HG03045 (cell line): ENCODE data around the gene TPRN.
A peak's percentile ranks its signal among the peaks of the same experiment; 100 is the strongest.

Source experiments
- ATAC-seq: cut with Tn5 transposase; IDR thresholded peaks from one replicate; pipeline ENCODE4 v1.9.1; 2021; ENCODE audit warnings: mild to moderate bottlenecking, moderate library complexity; ENCODE audit not compliant: unreplicated experiment

Gene TPRN

DNA sequence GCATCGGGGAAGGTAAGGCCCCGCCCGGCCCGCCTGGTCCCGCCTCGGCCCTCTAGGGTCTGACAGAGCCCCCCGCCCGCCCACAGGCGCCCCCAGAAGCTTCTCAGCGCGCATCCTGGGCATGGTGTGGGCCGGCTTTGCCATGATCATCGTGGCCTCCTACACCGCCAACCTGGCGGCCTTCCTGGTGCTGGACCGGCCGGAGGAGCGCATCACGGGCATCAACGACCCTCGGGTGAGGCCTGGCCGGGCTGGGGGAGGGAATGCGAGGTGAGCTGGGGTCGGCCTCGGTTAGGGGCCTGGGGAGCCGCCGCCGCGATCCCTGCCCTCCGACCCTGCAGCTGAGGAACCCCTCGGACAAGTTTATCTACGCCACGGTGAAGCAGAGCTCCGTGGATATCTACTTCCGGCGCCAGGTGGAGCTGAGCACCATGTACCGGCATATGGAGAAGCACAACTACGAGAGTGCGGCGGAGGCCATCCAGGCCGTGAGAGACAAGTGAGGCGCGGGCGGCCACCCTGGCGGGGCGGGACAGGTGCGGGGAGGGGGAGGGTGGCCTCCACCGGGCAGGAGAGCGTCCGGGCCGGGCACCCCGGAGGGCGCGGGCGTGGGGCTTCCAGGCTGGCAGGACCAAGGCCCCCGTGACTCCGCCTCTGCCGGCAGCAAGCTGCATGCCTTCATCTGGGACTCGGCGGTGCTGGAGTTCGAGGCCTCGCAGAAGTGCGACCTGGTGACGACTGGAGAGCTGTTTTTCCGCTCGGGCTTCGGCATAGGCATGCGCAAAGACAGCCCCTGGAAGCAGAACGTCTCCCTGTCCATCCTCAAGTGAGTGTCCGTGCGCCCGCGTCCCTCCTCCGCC is 37.8 kb downstream of the TPRN start:
- no peak for ATAC-seq

DNA sequence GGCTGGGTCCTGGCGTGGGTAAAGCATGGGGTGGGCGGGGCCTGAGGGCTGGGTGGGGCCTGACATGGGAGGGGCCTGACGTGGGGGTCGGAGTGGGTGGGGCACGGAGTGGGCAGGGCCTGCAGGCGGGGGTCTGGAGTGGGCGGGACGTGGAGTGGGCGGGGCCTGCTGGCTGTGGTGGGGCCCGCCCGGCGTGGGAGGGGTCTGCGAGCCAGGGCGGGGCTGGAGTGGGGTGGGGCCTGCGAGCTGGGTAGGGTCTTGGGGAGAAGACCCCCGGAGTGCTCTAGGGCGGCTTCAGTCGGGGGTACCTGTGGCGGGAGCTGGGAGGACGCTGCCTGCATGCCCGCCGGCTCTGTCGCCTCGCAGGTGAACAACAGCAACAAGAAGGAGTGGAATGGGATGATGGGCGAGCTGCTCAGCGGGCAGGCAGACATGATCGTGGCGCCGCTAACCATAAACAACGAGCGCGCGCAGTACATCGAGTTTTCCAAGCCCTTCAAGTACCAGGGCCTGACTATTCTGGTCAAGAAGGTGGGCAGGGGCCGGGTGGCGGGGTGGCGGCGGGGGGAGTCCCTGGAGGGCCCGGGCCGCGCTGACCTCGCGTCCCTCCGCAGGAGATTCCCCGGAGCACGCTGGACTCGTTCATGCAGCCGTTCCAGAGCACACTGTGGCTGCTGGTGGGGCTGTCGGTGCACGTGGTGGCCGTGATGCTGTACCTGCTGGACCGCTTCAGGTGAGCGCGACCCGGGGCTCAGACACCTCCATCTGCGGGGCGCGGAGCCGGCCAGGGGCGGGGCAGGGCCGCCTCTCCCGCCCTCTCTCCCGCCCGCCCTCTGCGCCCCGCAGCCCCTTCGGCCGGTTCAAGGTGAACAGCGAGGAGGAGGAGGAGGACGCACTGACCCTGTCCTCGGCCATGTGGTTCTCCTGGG is 38.7 kb downstream of the TPRN start:
- no peak for ATAC-seq

DNA sequence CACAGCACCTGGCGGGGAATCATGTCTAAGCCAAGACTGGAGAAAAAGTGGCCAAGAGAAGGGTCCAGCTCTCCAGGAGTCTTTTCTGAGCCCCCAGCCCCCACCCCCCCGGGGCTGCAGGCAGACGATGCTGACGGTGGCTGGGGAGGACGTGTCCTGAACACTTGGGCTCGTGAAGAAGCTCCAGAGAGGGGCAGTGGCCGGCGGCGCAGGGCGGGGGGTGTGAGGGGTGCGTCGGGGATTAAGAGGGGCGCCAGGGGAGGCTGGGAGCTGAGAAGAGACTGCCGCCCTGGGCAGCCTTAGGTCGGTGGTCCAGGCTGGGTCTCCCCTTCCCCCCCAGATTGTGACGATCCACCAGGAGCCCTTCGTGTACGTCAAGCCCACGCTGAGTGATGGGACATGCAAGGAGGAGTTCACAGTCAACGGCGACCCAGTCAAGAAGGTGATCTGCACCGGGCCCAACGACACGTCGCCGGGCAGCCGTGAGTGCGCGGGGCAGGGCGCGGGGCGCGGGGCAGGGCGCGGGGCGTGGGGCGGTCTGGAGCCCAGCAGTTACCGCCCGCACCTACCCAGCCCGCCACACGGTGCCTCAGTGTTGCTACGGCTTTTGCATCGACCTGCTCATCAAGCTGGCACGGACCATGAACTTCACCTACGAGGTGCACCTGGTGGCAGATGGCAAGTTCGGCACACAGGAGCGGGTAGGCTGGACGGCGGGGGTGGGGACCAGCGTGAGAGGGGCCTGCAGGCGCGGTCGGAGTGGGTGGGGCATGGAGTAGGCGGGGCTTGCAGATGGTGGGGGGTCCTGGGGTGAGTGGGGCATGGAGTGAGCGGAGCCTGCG is 39.6 kb downstream of the TPRN start:
- no peak for ATAC-seq

DNA sequence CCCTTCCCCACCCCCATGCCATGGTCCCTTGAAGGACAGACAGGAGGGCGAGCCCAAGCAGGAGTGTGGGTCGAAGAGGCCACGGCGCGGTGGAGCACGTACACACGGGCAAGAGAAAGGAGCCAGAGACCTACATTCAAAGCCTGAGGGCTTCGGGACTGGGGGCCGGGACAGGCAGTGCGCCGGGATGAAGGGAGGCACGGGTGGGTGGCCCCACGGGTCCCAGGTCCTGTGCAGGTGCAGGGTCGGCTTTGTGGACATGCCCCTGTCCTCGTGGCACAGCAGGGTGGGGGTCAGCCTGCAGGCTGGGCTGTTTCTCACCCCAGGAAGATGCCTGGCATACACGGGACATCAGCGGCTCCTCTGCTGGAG is 40.5 kb downstream of the TPRN start:
- ATAC-seq = no peak

DNA sequence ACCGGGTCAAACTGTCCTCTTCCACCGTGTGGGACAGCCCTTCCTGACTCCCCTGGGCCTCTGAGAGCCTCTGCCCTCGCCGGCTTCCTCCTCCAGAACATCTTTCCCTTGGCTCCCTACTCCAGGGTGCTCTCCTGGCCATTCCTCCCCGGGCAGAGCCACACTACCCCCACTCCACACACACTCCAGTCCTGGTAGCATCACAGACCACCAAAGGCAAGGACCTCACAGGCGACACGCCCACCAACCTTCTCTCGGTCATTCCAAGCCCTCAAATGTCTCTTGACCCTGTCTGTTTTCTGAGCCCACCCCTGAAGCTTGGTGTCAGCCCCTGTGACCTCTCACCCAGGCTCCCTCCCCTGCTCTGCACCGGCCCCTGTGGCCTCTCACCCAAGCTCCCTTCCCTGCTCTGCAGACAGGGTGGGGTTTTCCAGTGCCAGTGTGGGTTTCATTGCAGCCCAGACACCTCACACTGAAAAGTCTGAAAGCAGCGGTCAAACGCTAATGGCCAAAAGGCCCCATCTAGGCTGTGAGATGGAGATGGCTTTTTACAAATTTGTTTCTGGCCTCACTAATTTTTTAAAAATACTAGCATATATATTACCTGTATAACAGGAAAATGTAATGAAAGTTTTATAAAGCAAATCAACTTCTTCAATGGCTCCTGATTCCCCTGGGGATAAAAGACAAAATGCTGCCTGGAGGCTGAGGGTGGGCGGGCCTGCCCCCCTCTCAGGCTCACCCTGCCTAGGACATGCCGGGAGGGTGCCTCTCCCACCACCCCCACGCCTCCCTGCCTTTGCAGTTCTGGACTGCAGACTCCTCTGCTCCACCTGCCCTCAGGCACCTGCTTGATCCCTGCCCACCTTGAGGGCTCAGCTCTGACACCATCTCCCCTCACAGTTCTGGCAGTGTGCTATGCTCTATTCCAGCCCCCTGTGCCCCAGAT is 41.2 kb downstream of the TPRN start:
- no peak for ATAC-seq

DNA sequence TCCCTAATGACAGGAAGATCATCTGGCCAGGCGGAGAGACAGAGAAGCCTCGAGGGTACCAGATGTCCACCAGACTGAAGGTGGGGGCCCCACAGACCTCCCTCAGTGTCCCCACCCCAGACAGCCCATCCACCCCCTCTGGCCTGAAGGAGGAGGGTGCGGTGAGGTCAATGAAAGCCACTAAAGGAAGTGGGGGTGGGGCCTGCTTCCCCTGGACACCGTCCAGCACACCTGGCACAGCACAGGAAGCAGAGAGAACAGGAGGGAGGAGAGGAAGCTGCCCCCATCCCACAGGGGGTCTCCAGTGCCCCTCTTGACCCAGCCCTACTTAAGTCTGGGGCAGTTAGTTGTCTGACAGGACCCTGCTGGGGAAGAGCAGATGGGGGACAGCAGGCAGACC is 41.9 kb downstream of the TPRN start:
- no peak for ATAC-seq

DNA sequence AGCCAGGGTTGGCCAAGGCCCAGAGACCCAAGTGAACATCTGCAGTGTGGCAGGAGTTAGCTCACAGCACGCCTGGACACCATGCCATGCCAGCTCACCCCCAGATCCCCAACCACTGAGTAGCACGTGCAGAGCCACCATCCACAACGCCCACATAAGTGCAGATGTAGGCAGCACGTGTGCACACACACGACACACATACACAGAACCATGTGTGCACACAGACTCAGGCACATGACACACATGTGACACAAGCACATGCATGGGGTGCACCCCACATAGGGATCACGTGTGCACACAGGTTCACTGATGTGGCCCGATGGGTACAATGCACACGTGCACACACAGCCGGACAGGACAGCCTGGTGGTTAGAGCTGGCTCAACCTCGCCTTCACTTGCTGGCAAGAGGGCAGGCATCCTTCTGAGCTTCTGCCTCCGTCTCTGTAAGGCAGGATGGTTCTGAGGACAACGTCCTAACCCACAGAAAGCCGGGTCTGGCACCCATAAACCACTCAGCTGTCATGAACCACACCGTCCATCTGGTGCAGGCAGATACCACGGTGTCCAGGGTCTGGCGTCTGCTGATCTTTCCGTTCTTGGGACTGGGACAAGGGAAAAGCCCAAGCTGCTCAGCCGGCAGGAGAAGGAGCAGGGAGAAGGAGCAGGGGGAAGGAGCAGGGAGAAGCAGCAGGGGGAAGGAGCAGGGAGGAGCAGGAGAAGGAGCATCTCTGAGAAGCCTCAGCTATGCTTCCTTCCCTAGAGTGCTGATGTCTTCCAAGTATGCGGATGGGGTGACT is 42.7 kb downstream of the TPRN start:
- no peak for ATAC-seq

DNA sequence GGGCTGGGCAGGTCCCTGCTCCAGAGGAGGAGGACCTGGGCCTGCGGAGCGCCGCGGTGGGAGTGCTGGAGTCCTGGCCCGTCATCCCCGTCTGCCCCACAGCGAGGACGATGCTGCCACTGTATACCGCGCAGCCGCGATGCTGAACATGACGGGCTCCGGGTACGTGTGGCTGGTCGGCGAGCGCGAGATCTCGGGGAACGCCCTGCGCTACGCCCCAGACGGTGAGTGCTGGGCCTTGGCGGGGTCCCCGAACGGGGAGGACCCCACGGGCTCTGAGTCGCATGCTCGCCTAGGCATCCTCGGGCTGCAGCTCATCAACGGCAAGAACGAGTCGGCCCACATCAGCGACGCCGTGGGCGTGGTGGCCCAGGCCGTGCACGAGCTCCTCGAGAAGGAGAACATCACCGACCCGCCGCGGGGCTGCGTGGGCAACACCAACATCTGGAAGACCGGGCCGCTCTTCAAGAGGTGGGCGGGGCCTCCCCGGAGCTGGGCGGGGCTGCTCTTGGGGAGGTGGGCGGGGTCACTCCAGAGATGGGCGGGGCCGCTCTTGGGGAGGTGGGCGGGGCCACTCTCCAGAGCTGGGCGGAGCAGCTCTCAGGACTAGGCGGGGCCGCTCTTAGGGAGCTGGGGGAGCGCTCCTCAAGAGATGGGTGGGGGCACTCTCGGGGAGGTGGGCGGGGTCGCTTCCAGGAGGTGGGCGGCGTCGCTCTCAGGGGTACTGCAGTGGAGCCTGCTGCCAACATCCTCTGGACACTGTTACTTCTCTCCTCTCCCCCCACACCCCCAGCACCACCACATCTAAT is 43.8 kb downstream of the TPRN start:
- ATAC-seq = no peak

DNA sequence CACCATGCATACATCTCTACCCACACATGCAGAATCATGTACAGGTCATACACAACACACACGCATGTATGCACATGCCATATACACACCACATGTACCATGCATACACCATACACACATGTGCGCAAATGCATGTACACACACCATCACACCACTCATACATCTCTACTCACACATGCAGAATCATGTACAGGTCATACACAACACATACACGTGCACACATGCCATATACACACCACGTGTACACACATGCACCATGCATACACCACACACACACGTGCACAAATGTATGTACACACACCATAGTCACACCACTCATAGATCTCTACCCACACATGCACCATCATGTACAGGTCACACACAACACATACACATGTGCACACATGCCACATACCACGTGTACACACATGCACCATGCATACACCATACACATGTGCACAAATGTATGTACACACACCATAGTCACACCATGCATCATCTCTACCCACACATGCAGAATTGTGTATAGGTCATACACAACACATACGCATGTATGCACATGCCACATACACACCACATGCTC is 47.6 kb downstream of the TPRN start:
- no peak for ATAC-seq

DNA sequence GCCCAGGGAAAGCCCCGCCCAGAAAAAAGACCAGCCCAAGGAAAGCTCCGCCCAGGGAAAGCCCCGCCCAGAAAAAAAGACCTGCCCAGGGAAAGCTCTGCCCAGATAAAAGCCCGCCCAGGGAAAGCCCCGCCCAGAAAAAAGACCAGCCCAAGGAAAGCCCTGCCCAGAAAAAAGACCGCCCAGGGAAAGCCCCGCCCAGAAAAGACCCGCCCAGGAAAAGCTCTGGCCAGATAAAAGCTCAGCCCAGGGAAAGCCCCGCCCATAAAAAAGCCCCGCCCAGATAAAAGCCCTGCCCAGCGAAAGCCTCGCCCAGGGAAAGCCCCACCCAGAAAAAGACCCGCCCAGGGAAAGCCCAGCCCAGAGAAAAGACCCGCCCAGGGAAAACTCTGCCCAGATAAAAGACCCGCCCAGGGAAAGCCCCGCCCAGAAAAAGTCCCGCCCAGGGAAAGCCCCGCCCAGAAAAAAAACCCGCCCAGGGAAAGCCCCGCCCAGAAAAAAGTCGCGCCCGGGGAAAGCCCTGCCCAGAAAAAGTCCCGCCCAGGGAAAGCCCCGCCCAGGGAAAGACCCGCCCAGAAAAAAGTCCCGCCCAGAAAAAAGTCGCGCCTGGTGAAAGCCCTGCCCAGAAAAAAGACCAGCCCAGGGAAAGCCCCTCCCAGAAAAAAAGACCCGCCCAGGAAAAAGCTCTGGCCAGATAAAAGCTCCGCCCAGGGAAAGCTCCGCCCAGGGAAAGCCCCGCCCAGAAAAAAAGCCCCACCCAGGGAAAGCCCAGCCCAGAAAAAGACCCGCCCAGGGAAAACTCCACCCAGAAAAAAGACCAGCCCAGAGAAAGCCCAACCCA is 49.7 kb downstream of the TPRN start:
- ATAC-seq = peak; percentile 39

DNA sequence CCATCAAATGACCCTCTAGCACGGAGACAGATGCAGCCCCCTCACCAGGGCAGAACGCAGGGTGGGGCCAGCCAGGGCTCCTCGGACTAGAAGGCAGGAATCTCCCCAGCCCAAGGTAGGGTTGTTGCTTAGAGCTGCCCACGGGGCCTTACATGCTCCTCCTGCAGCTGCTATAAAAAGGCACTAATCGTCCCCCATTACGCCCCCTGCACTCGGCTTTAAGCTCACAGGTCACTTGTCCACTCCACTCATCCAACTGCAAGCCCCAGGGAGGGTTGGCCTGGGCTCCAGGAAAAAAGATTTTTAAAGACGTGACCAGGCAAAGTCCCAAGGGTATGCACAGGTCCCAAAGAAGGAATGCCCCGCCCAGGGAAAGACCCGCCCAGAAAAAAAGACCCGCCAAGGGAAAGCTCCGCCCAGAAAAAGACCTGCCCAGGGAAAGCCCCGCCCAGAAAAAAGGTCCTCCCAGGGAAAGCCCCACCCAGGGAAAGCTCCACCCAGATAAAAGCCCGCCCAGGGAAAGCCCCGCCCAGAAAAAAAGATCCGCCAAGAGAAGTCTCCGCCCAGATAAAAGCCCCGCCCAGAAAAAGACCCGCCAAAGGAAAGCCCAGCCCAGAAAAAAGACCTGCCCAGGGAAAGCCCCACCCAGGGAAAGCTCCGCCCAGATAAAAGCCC is 50.5 kb downstream of the TPRN start:
- peak; percentile 5 for ATAC-seq

DNA sequence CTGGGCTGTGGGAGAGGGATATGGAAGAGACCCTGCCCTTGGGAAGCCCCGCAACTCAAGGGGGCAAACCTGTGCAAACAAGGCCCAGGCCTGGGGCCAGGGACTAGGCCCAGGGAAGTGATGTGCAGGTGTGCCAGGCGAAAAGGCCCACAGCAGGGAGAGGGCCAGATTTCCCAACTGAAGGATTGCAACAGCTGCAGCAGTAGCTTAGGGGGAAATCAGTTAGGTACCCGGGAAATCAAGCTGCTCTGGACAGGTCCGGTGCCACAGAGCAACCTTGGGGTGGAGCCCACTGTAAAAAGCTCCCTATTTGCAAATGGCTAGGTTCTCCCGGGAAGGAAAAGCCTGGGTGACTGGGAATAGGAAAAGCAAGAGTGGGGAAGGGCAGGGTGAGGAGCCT is 51.2 kb downstream of the TPRN start:
- no peak for ATAC-seq

DNA sequence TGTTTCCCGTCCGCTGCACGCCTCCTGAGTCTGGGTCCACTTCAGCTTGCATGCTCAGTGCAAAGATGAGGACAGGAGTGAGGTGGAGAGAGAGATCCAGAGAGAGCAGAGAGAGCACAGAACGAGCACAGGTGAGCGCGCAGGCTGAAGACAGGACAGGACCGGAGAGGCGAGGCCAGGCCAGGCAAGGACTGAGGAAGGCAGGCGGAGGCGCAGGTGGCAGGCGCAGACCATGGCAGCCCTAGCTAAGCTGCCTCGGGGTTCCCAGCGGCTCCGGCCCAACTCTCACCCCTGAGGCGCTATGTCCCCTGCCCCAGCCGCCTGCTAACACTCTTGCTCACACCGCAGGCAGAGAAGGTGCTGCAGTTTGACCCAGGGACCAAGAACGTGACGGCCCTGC is 51.9 kb downstream of the TPRN start:
- ATAC-seq = no peak

DNA sequence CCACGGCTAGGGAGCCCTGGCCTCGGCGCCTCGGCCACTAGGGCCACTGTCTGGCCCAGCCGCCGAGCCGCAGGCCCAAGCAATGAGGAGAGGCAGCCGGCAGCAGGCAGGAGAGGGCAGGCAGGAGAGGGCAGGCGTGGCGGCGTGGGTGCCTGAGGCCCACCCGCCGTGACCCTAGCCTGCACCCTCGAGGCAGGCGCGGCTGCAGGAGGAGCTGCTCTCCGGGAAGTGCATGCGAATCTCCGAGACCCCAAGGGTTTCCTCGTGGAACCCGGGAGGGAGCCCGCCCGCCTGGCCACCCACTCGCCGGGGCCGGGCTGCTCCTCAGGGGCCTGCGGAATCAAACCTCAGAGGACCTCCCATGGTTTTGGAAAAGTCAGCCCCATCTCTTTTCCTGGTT is 52.3 kb downstream of the TPRN start:
- ATAC-seq = no peak

DNA sequence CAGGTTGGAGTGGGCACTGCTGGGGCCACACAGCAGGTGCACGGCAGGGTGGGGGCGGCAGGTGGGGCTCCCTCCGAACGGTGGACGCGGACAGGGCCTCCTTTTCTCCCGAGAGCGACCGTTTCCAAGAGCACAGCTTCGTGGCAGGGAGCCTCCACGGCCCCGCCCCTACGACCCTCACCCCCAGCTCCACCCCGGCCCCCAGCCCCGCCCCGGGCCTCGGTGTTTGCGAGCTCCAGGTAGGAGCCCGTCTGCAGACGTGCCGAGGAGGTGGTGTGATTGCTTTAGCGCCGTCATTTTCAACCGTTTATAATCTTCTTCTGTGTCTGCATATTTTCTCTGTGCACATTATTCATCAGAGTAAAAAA is 52.8 kb downstream of the TPRN start:
- ATAC-seq = no peak

DNA sequence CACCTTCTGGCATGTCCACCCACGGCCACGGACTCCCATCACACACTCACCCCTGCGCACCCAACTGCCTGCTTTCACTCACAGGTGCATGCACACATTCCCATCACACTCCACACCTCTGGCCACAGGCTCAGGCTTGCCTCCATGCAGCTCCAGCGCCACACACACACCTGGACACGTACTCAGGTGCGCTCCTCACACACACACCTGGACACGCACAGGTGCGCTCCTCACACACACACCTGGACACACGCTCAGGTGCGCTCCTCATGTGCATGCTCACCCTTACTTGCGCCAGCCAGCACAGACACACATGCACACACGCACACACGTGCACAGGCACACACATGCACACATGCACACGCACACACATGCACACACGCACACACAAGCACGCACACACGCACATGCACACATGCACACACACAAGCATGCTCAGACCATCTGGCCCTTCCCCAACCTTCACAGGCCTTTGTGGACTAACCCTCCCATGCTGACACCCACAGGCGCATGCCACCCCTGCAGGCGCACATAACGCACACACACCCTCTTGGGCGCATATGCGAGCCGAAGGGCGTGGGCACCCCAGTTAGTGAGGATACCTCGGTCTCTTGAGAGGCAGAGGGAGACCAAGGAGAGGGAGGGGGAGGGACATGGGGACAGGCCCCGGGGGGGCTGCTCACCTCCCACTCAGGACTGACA is 53.3 kb downstream of the TPRN start:
- no peak for ATAC-seq
